Measurements from ENCODE around the gene VAX1.

The VAX1 gene

GRCh38 chr10:117159390-117159789 is 21.3 kb upstream of the VAX1 start:
- Histone ChIP-seq H3K4me1 (ENCODE audit: control insufficient read depth, low read length) (no peaks in the 10 kb centered on the region), H3K27ac (ENCODE audit: low read depth, low read length) (no peak overlapping the region), H3K4me3 (ENCODE audit: low read length) (no peak overlapping the region), H3K27me3 (ENCODE audit: control insufficient read depth, low read length) (peaks cover 53% of the 10 kb centered on the region), H4K20me1 (ENCODE audit: control insufficient read depth, insufficient read depth, low read depth, low read length) (no peaks in the 10 kb centered on the region), H3K4me2 (ENCODE audit: low read length) (no peak overlapping the region), H3F3A (ENCODE audit: control insufficient read depth, insufficient read depth) (no peaks in the 10 kb centered on the region), H3K79me2 (ENCODE audit: control insufficient read depth, low read length) (no peaks in the 10 kb centered on the region), H3K36me3 (ENCODE audit: control insufficient read depth, low read length) (no peaks in the 10 kb centered on the region), H3K9me2 (replicated peaks; ENCODE audit: control insufficient read depth, low read length) (no peaks in the 10 kb centered on the region), H3K9me3 (ENCODE audit: control insufficient read depth, insufficient read depth, low read length) (no peaks in the 10 kb centered on the region)
- no peak for TF ChIP-seq EZH2phosphoT487 (IDR thresholded peaks at IDR 0.05; ENCODE audit: borderline replicate concordance, low read length)
- no peak for TF ChIP-seq CTCF (IDR thresholded peaks at IDR 0.05; ENCODE audit: low read depth, low read length, poor library complexity, severe bottlenecking)

DNA sequence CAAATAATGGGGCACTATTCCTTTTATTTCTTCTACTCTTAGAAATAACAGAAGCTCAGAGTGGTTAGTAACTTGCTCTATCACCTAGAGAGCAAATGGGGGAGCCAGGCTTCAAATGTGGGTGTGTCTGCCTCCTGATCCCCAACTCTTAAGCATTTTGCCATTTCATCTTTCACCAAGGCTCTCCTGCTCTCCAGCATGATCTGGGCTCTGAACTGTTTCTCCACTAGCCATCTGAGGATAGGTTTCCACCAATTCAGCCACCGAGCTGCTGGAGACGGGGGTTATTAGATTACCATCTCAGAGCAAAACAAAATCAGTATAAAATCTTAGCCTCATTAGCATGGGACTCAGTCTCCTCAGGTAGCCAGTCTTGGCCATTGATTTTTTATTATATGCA is 20.2 kb upstream of the VAX1 start:
- H3K79me2 ChIP-seq (ENCODE audit: control insufficient read depth, low read length): no peaks in the 10 kb centered on the region
- H3K4me2 ChIP-seq (ENCODE audit: low read length): no peak overlapping the region
- no peaks in the 10 kb centered on the region for H3F3A ChIP-seq (ENCODE audit: control insufficient read depth, insufficient read depth)
- TF ChIP-seq EZH2phosphoT487 (IDR thresholded peaks at IDR 0.05; ENCODE audit: borderline replicate concordance, low read length) (no peak), CTCF (IDR thresholded peaks at IDR 0.05; ENCODE audit: low read depth, low read length, poor library complexity, severe bottlenecking) (no peak)
- H3K27me3 ChIP-seq (ENCODE audit: control insufficient read depth, low read length): peaks cover 47% of the 10 kb centered on the region
- no peaks in the 10 kb centered on the region for H4K20me1 ChIP-seq (ENCODE audit: control insufficient read depth, insufficient read depth, low read depth, low read length)
- no peaks in the 10 kb centered on the region for H3K9me3 ChIP-seq (ENCODE audit: control insufficient read depth, insufficient read depth, low read length)
- no peaks in the 10 kb centered on the region for H3K36me3 ChIP-seq (ENCODE audit: control insufficient read depth, low read length)
- no peak overlapping the region for H3K27ac ChIP-seq (ENCODE audit: low read depth, low read length)
- H3K4me3 ChIP-seq (ENCODE audit: low read length): no peak overlapping the region
- H3K9me2 ChIP-seq (replicated peaks; ENCODE audit: control insufficient read depth, low read length): no peaks in the 10 kb centered on the region
- no peaks in the 10 kb centered on the region for H3K4me1 ChIP-seq (ENCODE audit: control insufficient read depth, low read length)

GRCh38 chr10:117152668-117153067 is 14.6 kb upstream of the VAX1 start:
- Histone ChIP-seq H4K20me1 (ENCODE audit: control insufficient read depth, insufficient read depth, low read depth, low read length) (no peaks in the 10 kb centered on the region), H3K9me2 (replicated peaks; ENCODE audit: control insufficient read depth, low read length) (no peaks in the 10 kb centered on the region), H3K4me1 (ENCODE audit: control insufficient read depth, low read length) (no peaks in the 10 kb centered on the region), H3K4me3 (ENCODE audit: low read length) (no peak overlapping the region), H3K27me3 (ENCODE audit: control insufficient read depth, low read length) (peaks cover under 1% of the 10 kb centered on the region; the same call in 1 of the 2 replicates), H3F3A (ENCODE audit: control insufficient read depth, insufficient read depth) (no peaks in the 10 kb centered on the region), H3K9me3 (ENCODE audit: control insufficient read depth, insufficient read depth, low read length) (no peaks in the 10 kb centered on the region), H3K4me2 (ENCODE audit: low read length) (no peak overlapping the region), H3K27ac (ENCODE audit: low read depth, low read length) (no peak overlapping the region), H3K36me3 (ENCODE audit: control insufficient read depth, low read length) (no peaks in the 10 kb centered on the region), H3K79me2 (ENCODE audit: control insufficient read depth, low read length) (no peaks in the 10 kb centered on the region)
- TF ChIP-seq EZH2phosphoT487 (IDR thresholded peaks at IDR 0.05; ENCODE audit: borderline replicate concordance, low read length): no peak
- TF ChIP-seq CTCF (IDR thresholded peaks at IDR 0.05; ENCODE audit: low read depth, low read length, poor library complexity, severe bottlenecking): no peak

- H3K9me2 ChIP-seq (replicated peaks; ENCODE audit: control insufficient read depth, low read length): no peaks in the 10 kb centered on the region
These were observed 10.2 kb upstream of the VAX1 start for GRCh38 chr10:117148284-117148683.

More at GRCh38 chr10:117148284-117148683, 10.2 kb upstream of the VAX1 start:
- H3K79me2 ChIP-seq (ENCODE audit: control insufficient read depth, low read length): no peaks in the 10 kb centered on the region
- H3K4me3 ChIP-seq (ENCODE audit: low read length): no peak overlapping the region
- no peaks in the 10 kb centered on the region for H3F3A ChIP-seq (ENCODE audit: control insufficient read depth, insufficient read depth)
- H3K27me3 ChIP-seq (ENCODE audit: control insufficient read depth, low read length): peaks cover 13% of the 10 kb centered on the region; the same call in 1 of the 2 replicates
- H3K4me2 ChIP-seq (ENCODE audit: low read length): no peak overlapping the region
- H3K4me1 ChIP-seq (ENCODE audit: control insufficient read depth, low read length): no peaks in the 10 kb centered on the region
- no peaks in the 10 kb centered on the region for H3K36me3 ChIP-seq (ENCODE audit: control insufficient read depth, low read length)
- no peaks in the 10 kb centered on the region for H4K20me1 ChIP-seq (ENCODE audit: control insufficient read depth, insufficient read depth, low read depth, low read length)
- H3K9me3 ChIP-seq (ENCODE audit: control insufficient read depth, insufficient read depth, low read length): no peaks in the 10 kb centered on the region
- no peak for TF ChIP-seq EZH2phosphoT487 (IDR thresholded peaks at IDR 0.05; ENCODE audit: borderline replicate concordance, low read length)
- no peak for TF ChIP-seq CTCF (IDR thresholded peaks at IDR 0.05; ENCODE audit: low read depth, low read length, poor library complexity, severe bottlenecking)
- no peak overlapping the region for H3K27ac ChIP-seq (ENCODE audit: low read depth, low read length)

Measured in DOHH2 (cell line).